B cell (primary cell): ENCODE measurements around the gene ALG6. TPM values are rescaled to one million over a fixed set of nuclear protein-coding genes. Genes with fewer than 3 reads are reported as not detected.

Source experiments
- ATAC-seq: fragments of 200-7000 bp; cut with Tn5 transposase; one replicate; pipeline ENCODE4 v1.10.0; 2021; ENCODE audit warnings: low read depth, mild to moderate bottlenecking, moderate number of reproducible peaks, moderate library complexity
- CTCF ChIA-PET: fragments of 350-600 bp; sonication (Branson Sonifier 250); formaldehyde crosslinking; loops from one replicate; lab custom pipeline; 2021; ENCODE audit warnings: antibody characterized with exemption, inconsistent platforms; lab: Charles Lee
- POLR2A ChIA-PET: fragments of 350-600 bp; sonication (Branson Sonifier 250); formaldehyde crosslinking; loops from one replicate; lab custom pipeline; 2021; ENCODE audit warnings: antibody characterized with exemption; lab: Charles Lee
- DNase-seq: peaks from one replicate; pipeline ENCODE4 v3.0.0; 2013
- H2AFZ ChIP-seq: 2 replicates; pipeline ENCODE4 v1.6.1; 2012; ENCODE audit warnings: mild to moderate bottlenecking, low read depth, low read length; ENCODE audit not compliant: insufficient read depth, poor library complexity, severe bottlenecking
- H3K27ac ChIP-seq, 2 donors: 1 replicate in 1 of 2; 2 replicates in 1 of 2; pipeline ENCODE4 v1.5.1; 2012 to 2013; ENCODE audit warnings: low read length in 2 of 2, mild to moderate bottlenecking in 2 of 2, moderate library complexity in 1 of 2
- H3K27me3 ChIP-seq, 4 experiments: fragments of 200-600 bp in 1 of 4; sonication (generic) in 1 of 4; replicated peaks in 1 of 4; 1 replicate in 2 of 4; 2 replicates in 2 of 4; pipeline versions ENCODE4 v1.6.1 to v1.7.0; 2013 to 2016; ENCODE audit warnings: low read length in 3 of 4, mild to moderate bottlenecking in 2 of 4, mixed read lengths in 1 of 4, moderate library complexity in 1 of 4; ENCODE audit not compliant: insufficient read depth in 4 of 4, control insufficient read depth in 3 of 4; ENCODE audit errors: control extremely low read depth in 1 of 4
- H3K36me3 ChIP-seq, 2 experiments: replicated peaks in 1 of 2; 1 replicate in 1 of 2; 2 replicates in 1 of 2; pipeline versions ENCODE4 v1.6.1 to v1.7.1; 2013; ENCODE audit warnings: low read length in 1 of 2; ENCODE audit not compliant: insufficient read depth in 2 of 2, control insufficient read depth in 1 of 2; ENCODE audit errors: control extremely low read depth in 1 of 2, extremely low read depth in 1 of 2
- H3K4me1 ChIP-seq, 2 donors: fragments of 200-600 bp in 1 of 2; sonication (generic) in 1 of 2; 1 replicate in 1 of 2; 2 replicates in 1 of 2; pipeline versions ENCODE4 v1.5.1 to v1.6.1; 2013 to 2017; ENCODE audit warnings: low read length in 2 of 2; ENCODE audit not compliant: control insufficient read depth in 2 of 2, insufficient read depth in 2 of 2
- H3K4me2 ChIP-seq: replicated peaks from 2 replicates; pipeline ENCODE3; 2012; ENCODE audit warnings: mild to moderate bottlenecking, low read depth, low read length; ENCODE audit not compliant: poor library complexity, severe bottlenecking
- H3K4me3 ChIP-seq, 5 experiments: fragments of 200-600 bp in 1 of 5; sonication (generic) in 1 of 5; 1 replicate in 3 of 5; 2 replicates in 2 of 5; pipeline versions ENCODE4 v1.5.1 to v1.7.0; 2011 to 2016; ENCODE audit warnings: low read length in 4 of 5, mild to moderate bottlenecking in 4 of 5, low read depth in 2 of 5, control low read depth in 1 of 5, moderate library complexity in 1 of 5; ENCODE audit not compliant: insufficient read depth in 1 of 5; ENCODE audit errors: control extremely low read depth in 1 of 5, extremely low read depth in 1 of 5
- H3K79me2 ChIP-seq: fragments of 200-600 bp; sonication (generic); one replicate; pipeline ENCODE4 v1.6.0; 2016; ENCODE audit warnings: low read length; ENCODE audit not compliant: control insufficient read depth, insufficient read depth
- H3K9ac ChIP-seq: fragments of 200-600 bp; sonication (generic); 2 replicates; pipeline ENCODE4 v1.6.1; 2017; ENCODE audit warnings: mild to moderate bottlenecking, low read length, moderate library complexity
- H3K9me3 ChIP-seq, 3 donors: one replicate each; pipeline versions ENCODE4 v1.6.1 to v1.7.1; 2013; ENCODE audit warnings: low read length in 2 of 3; ENCODE audit not compliant: control insufficient read depth in 2 of 3, insufficient read depth in 1 of 3; ENCODE audit errors: control extremely low read depth in 1 of 3
- H4K20me1 ChIP-seq: 2 replicates; pipeline ENCODE4 v1.6.0; 2012; ENCODE audit warnings: mild to moderate bottlenecking, low read length; ENCODE audit not compliant: insufficient read depth, control insufficient read depth, poor library complexity, severe bottlenecking
- H3K27ac Mint-ChIP-seq: one replicate; pipeline ENCODE4 v1.8.0; 2021; ENCODE audit warnings: mixed read lengths
- H3K27me3 Mint-ChIP-seq: one replicate; pipeline ENCODE4 v1.8.0; 2021; ENCODE audit warnings: mixed read lengths
- H3K4me1 Mint-ChIP-seq: one replicate; pipeline ENCODE4 v1.8.0; 2021; ENCODE audit warnings: mixed read lengths
- H3K4me3 Mint-ChIP-seq: one replicate; pipeline ENCODE4 v1.8.0; 2021; ENCODE audit warnings: mixed read lengths
- H3K9me3 Mint-ChIP-seq: one replicate; pipeline ENCODE4 v1.8.0; 2022; ENCODE audit warnings: mixed read lengths; ENCODE audit not compliant: insufficient read depth
- CTCF ChIP-seq: fragments of 200-600 bp; IDR thresholded peaks from one replicate; pipeline ENCODE4 v1.8.0; 2022; ENCODE audit warnings: antibody characterized with exemption, mild to moderate bottlenecking
- EZH2 ChIP-seq: IDR thresholded peaks from 2 replicates; pipeline ENCODE4 v1.6.1; 2012; ENCODE audit warnings: borderline replicate concordance, low read depth, mild to moderate bottlenecking, moderate library complexity, low read length; ENCODE audit not compliant: insufficient read depth, poor library complexity, severe bottlenecking
- WGBS: methylation state at CpG from one replicate; pipeline ENCODE4 v1.1.5; 2013; ENCODE audit warnings: missing lambda C conversion rate; ENCODE audit not compliant: insufficient coverage; 5-methylcytosine and 5-hydroxymethylcytosine counted together
- intact Hi-C: fragments of 100-400 bp; cut with micrococcal nuclease; formaldehyde crosslinking; loops from one replicate; pipeline ENCODE4 v1.10.0; 2022
- polyA plus RNA-seq: library from polyadenylated mRNA; depleted of rRNA; stranded (reverse); fragments of >200 nt; gene quantifications from 2 replicates; pipeline ENCODE4 v1.2.3, GENCODE V29; 2012
- total RNA-seq, 2 donors: library from RNA; stranded (reverse); fragments of 120-200 nt in 1 of 2; gene quantifications; 1 replicate in 1 of 2; 2 replicates in 1 of 2; pipeline versions ENCODE4 v1.2.3 to v1.2.4, GENCODE V29; 2013 to 2022

ALG6 gene
- total and polyA plus RNA-seq, 2 donors (not counting 1 experiment from before 2014, with no cell fraction given), result 9.7 to 31.4 TPM

GRCh38 chr1:63423649-63424048, 56.2 kb downstream of the ALG6 start:
- H3K4me3 ChIP-seq, result no peak overlapping the region
- peaks cover 0 to 8% of the 10 kb centered on the region in 2 experiments for H3K36me3 ChIP-seq
- Mint-ChIP-seq H3K4me1 (no peaks in the 10 kb centered on the region), H3K9me3 (no peaks in the 10 kb centered on the region), H3K4me3 (no peak overlapping the region), H3K27ac (no peak overlapping the region), H3K27me3 (no peaks in the 10 kb centered on the region)
- no peak overlapping the region for H3K9ac ChIP-seq
- no CpG with 5 or more reads among the region's 2 CpGs for WGBS
- intact Hi-C loops, result no loop called here
- H3K4me1 ChIP-seq, result no peaks in the 10 kb centered on the region
- no peaks in the 10 kb centered on the region for H3K79me2 ChIP-seq
- H3K27ac ChIP-seq, result no peak overlapping the region
- H4K20me1 ChIP-seq, result no peaks in the 10 kb centered on the region
- H3K27me3 ChIP-seq, result no peaks in the 10 kb centered on the region
- CTCF ChIA-PET, result no interaction called here
- no peak for TF ChIP-seq EZH2
- H3K9me3 ChIP-seq, result no peaks in the 10 kb centered on the region
- DNase-seq (no peak), ATAC-seq (no peak)
- H2AFZ ChIP-seq, result no peak overlapping the region
- POLR2A ChIA-PET, result no interaction called here
- no peak overlapping the region for H3K4me2 ChIP-seq

GRCh38 chr1:63428815-63429214, 61.4 kb downstream of the ALG6 start:
- TF ChIP-seq EZH2 (no peak), CTCF (no peak)
- H3K27me3 ChIP-seq, result no peaks in the 10 kb centered on the region
- H3K4me2 ChIP-seq, result no peak overlapping the region
- H3K79me2 ChIP-seq, result no peaks in the 10 kb centered on the region
- no peak overlapping the region for H2AFZ ChIP-seq
- DNase-seq (no peak), ATAC-seq (no peak)
- no peak overlapping the region for H3K4me3 ChIP-seq
- Mint-ChIP-seq H3K9me3 (peaks cover 11% of the 10 kb centered on the region), H3K4me1 (no peaks in the 10 kb centered on the region), H3K27me3 (no peaks in the 10 kb centered on the region), H3K27ac (no peak overlapping the region), H3K4me3 (no peak overlapping the region)
- H4K20me1 ChIP-seq, result no peaks in the 10 kb centered on the region
- H3K4me1 ChIP-seq, result no peaks in the 10 kb centered on the region
- ChIA-PET POLR2A (no interaction called here), CTCF (no interaction called here)
- H3K9ac ChIP-seq, result no peak overlapping the region
- H3K9me3 ChIP-seq, result peaks cover 0 to 9% (median 3%) of the 10 kb centered on the region in 3 donors
- H3K36me3 ChIP-seq, result peaks cover 6 to 16% of the 10 kb centered on the region in 2 experiments
- no peak overlapping the region for H3K27ac ChIP-seq
- intact Hi-C loops, result no loop called here
